ENCODE measurements around the gene SPEG. TPM values are rescaled to one million over a fixed set of nuclear protein-coding genes. Genes with fewer than 3 reads are reported as not detected.

The SPEG gene
- total and polyA plus RNA-seq, 2 experiments from 2014 or later, result 12.6 to 32.4 TPM

GRCh38 chr2:219386532-219387280 lies 47.9 kb upstream of the SPEG start:
- peak overlapping the region; percentile 96 for H2AFZ ChIP-seq

GRCh38 chr2:219387306-219388120 lies 47.1 kb upstream of the SPEG start, which contains the start of gene DNPEP:
DNPEP (minus strand) TSS chr2:219387912; CDS start chr2:219387794, 118 bp downstream.
- Mint-ChIP-seq H3K27me3 (ENCODE audit: insufficient read depth, low read depth, poor library complexity) (peaks cover 6% of the 10 kb centered on the region), H3K4me3 (peak within 1 kb of the TSS; percentile 94), H3K4me1 (peaks cover 7% of the 10 kb centered on the region), H3K27ac (peak within 1 kb of the TSS; percentile 96), H3K9me3 (no peaks in the 10 kb centered on the region), H3K36me3 (ENCODE audit: low read depth) (peaks cover 27% of the 10 kb centered on the region)
- Histone ChIP-seq H3K27me3 (ENCODE audit: insufficient read depth) (no peaks in the 10 kb centered on the region), H3K9me2 (ENCODE audit: insufficient read depth) (no peaks in the 10 kb centered on the region), H3K36me3 (ENCODE audit: insufficient read depth) (0 out of 2 replicates have a peak, but pooled peaks cover 4% of the 10 kb centered on the region), H3K27ac (ENCODE audit: low read depth) (peak within 1 kb of the TSS; percentile 80; the same call in 1 of the 2 replicates), H3K4me1 (ENCODE audit: insufficient read depth) (no peaks in the 10 kb centered on the region), H3K4me2 (peak within 1 kb of the TSS; percentile 91), H3K4me3 (peak within 1 kb of the TSS; percentile 85), H2AFZ (peak within 1 kb of the TSS; percentile 99), H3K79me2 (replicated peaks; ENCODE audit: insufficient read depth) (no peaks in the 10 kb centered on the region), H4K20me1 (replicated peaks; ENCODE audit: insufficient read depth) (no peaks in the 10 kb centered on the region), H3F3A (replicated peaks; ENCODE audit: low read depth) (peaks cover 7% of the 10 kb centered on the region; the same call in 1 of the 2 replicates)
- peak; percentile 61 for TF ChIP-seq POLR2AphosphoS5 (IDR thresholded peaks at IDR 0.05; ENCODE audit: low read depth)
- TF ChIP-seq ZNF462 (CRISPR knock-in tag; IDR thresholded peaks at IDR 0.05), result no peak
- peak; percentile 99 for TF ChIP-seq STAT1 (IDR thresholded peaks at IDR 0.05; ENCODE audit: unreplicated experiment)
- DNase-seq (ENCODE audit: low spot score) (peak; percentile 95), ATAC-seq (peak; percentile 78)

More at GRCh38 chr2:219386532-219387280, 47.9 kb upstream of the SPEG start:
- no peaks in the 10 kb centered on the region for H3K79me2 ChIP-seq (replicated peaks; ENCODE audit: insufficient read depth)
- peak overlapping the region; percentile 91 for H3K4me2 ChIP-seq
- TF ChIP-seq CTCF (conservative IDR thresholded peaks at IDR 0.05; ENCODE audit: low read depth in 2 of 2) (0 out of 4 replicates have a peak, but pooled peaks of 1 of the 2 experiments have one; percentile 8), EZH2phosphoT487 (IDR thresholded peaks at IDR 0.05; ENCODE audit: unreplicated experiment) (no peak), EZH2 (IDR thresholded peaks at IDR 0.05; ENCODE audit: low read depth, unreplicated experiment) (peak; percentile 1)
- Mint-ChIP-seq H3K4me3 (peak overlapping the region; percentile 94), H3K36me3 (ENCODE audit: low read depth) (peaks cover 33% of the 10 kb centered on the region), H3K9me3 (no peaks in the 10 kb centered on the region), H3K27me3 (ENCODE audit: insufficient read depth, low read depth, poor library complexity) (peaks cover 6% of the 10 kb centered on the region), H3K27ac (peak overlapping the region; percentile 96), H3K4me1 (peaks cover 7% of the 10 kb centered on the region)
- H4K20me1 ChIP-seq (replicated peaks; ENCODE audit: insufficient read depth), result no peaks in the 10 kb centered on the region
- H3K4me1 ChIP-seq (ENCODE audit: insufficient read depth), result no peaks in the 10 kb centered on the region
- H3K4me3 ChIP-seq, result peak overlapping the region; percentile 85
- H3K9me2 ChIP-seq (ENCODE audit: insufficient read depth), result no peaks in the 10 kb centered on the region
- ATAC-seq (peak; percentile 19), DNase-seq (ENCODE audit: low spot score) (no peak)
- peaks cover 7% of the 10 kb centered on the region; the same call in 1 of the 2 replicates for H3F3A ChIP-seq (replicated peaks; ENCODE audit: low read depth)
- H3K36me3 ChIP-seq (ENCODE audit: insufficient read depth), result 0 out of 2 replicates have a peak, but pooled peaks cover 4% of the 10 kb centered on the region
- H3K27me3 ChIP-seq (ENCODE audit: insufficient read depth), result no peaks in the 10 kb centered on the region
- no peak overlapping the region; the same call in 1 of the 2 replicates for H3K27ac ChIP-seq (ENCODE audit: low read depth)

Data from GM23338 (cell line).